NCI-H774 (cell line): ENCODE results near the gene OR52K2.
"Not testable (repeated sequence)": the region's sequence is repeated elsewhere in the genome, so short reads cannot be mapped to it uniquely, and the experiment has no call there.

Experiments
- DNase-seq: peaks from one replicate; lab custom pipeline; 2025; lab: John Stamatoyannopoulos, UW

OR52K2 gene

GRCh38 chr11:4448995-4449394 is at the start of gene OR52K2:
OR52K2 (plus strand) TSS chr11:4449295; CDS start chr11:4449340, 45 bp downstream.
- DNase-seq: no peak

GRCh38 chr11:4406206-4406605 is 42.9 kb upstream of the OR52K2 start:
- DNase-seq: not testable (repeated sequence)

GRCh38 chr11:4416306-4416705 is 32.8 kb upstream of the OR52K2 start:
- no peak for DNase-seq

- DNase-seq: no peak
Observed at GRCh38 chr11:4416816-4417215, 32.3 kb upstream of the OR52K2 start.

GRCh38 chr11:4418403-4418802 is 30.7 kb upstream of the OR52K2 start:
- no peak for DNase-seq

GRCh38 chr11:4430051-4430450 is 19.0 kb upstream of the OR52K2 start:
- no peak for DNase-seq

GRCh38 chr11:4433856-4434255 is 15.2 kb upstream of the OR52K2 start:
- no peak for DNase-seq

GRCh38 chr11:4436411-4436810 is 12.7 kb upstream of the OR52K2 start:
- DNase-seq: no peak

GRCh38 chr11:4441515-4441914 is 7.6 kb upstream of the OR52K2 start:
- DNase-seq: no peak

GRCh38 chr11:4443232-4443891 is 5.7 kb upstream of the OR52K2 start:
- DNase-seq: no peak

GRCh38 chr11:4453118-4453517 is 4.0 kb downstream of the OR52K2 start:
- no peak for DNase-seq

GRCh38 chr11:4454021-4454420 is 4.9 kb downstream of the OR52K2 start:
- no peak for DNase-seq

GRCh38 chr11:4455419-4455818 is 6.3 kb downstream of the OR52K2 start:
- DNase-seq: no peak

GRCh38 chr11:4459500-4459899 is 10.4 kb downstream of the OR52K2 start:
- DNase-seq: no peak

GRCh38 chr11:4460151-4460550 is 11.1 kb downstream of the OR52K2 start:
- DNase-seq: no peak

- DNase-seq: no peak
Observed at GRCh38 chr11:4464216-4465159, 15.4 kb downstream of the OR52K2 start.

- DNase-seq: no peak
Observed at GRCh38 chr11:4465407-4465806, 16.3 kb downstream of the OR52K2 start.

GRCh38 chr11:4466131-4466870 is 17.2 kb downstream of the OR52K2 start:
- no peak for DNase-seq

- no peak for DNase-seq
Observed at GRCh38 chr11:4466871-4467442, 17.9 kb downstream of the OR52K2 start.

GRCh38 chr11:4467811-4468606 is 18.9 kb downstream of the OR52K2 start:
- DNase-seq: no peak

- no peak for DNase-seq
Observed at GRCh38 chr11:4479644-4480043, 30.5 kb downstream of the OR52K2 start.
